Cardiac muscle cell (in vitro differentiated cells and primary cell): Measurements from ENCODE around the gene DEK. TPM values are rescaled to one million over a fixed set of nuclear protein-coding genes. Genes with fewer than 3 reads are reported as not detected.

Source experiments
- DNase-seq, 2 donors: peaks; one replicate each; pipeline versions ENCODE4 v3.0.0 to v3.0.0-alpha.2; 2010 to 2017; ENCODE audit warnings: low read depth in 1 of 2, low spot score in 1 of 2
- H3K27ac ChIP-seq: fragments of 200-600 bp; sonication (generic); 2 replicates; pipeline ENCODE4 v1.5.1; 2016
- H3K27me3 ChIP-seq: fragments of 200-600 bp; sonication (generic); 2 replicates; pipeline ENCODE4 v1.6.0; 2016; ENCODE audit warnings: control low read depth
- H3K36me3 ChIP-seq: fragments of 200-600 bp; sonication (generic); 2 replicates; pipeline ENCODE4 v1.5.1; 2016; ENCODE audit warnings: control low read depth
- H3K4me1 ChIP-seq: fragments of 200-600 bp; sonication (generic); 2 replicates; pipeline ENCODE4 v1.8.1; 2017; ENCODE audit warnings: low read depth, mild to moderate bottlenecking, mixed run types
- H3K4me3 ChIP-seq: fragments of 200-600 bp; sonication (generic); 2 replicates; pipeline ENCODE4 v1.5.1; 2016; ENCODE audit warnings: mild to moderate bottlenecking
- H3K9me3 ChIP-seq: fragments of 200-600 bp; sonication (generic); 2 replicates; pipeline ENCODE4 v1.5.1; 2017; ENCODE audit warnings: low read depth, mild to moderate bottlenecking, control low read depth
- CTCF ChIP-seq: IDR thresholded peaks from 2 replicates; pipeline ENCODE4 v1.5.1; 2012; ENCODE audit warnings: low read depth, mild to moderate bottlenecking, low read length
- polyA plus RNA-seq: library from polyadenylated mRNA; unstranded; fragments of >200 nt; fragmentation: Nextera tagmentation; extraction: Ambion mirVana; gene quantifications from 2 replicates; pipeline ENCODE4 v1.2.1, GENCODE V29; 2016
- total RNA-seq: library from RNA; depleted of rRNA; stranded (reverse); fragments of >200 nt; gene quantifications from 2 replicates; pipeline ENCODE4 v1.2.3, GENCODE V29; 2016

The DEK gene
- total and polyA plus RNA-seq, 2 experiments from 2014 or later, result 80.8 to 128 TPM

- Histone ChIP-seq H3K9me3 (no peaks in the 10 kb centered on the region), H3K27me3 (no peaks in the 10 kb centered on the region), H3K4me1 (peaks cover 6% of the 10 kb centered on the region), H3K36me3 (peaks cover 20% of the 10 kb centered on the region), H3K4me3 (no peak overlapping the region), H3K27ac (no peak overlapping the region)
- TF ChIP-seq CTCF, result no peak
- peak in 1 of 2 donors; percentile 54 for DNase-seq
These were observed 44.7 kb downstream of the DEK start for GRCh38 chr6:18219591-18219990.

- no peak overlapping the region for H3K27ac ChIP-seq
These were observed 46.1 kb downstream of the DEK start for GRCh38 chr6:18218233-18218632.

GRCh38 chr6:18216411-18216810 lies 47.9 kb downstream of the DEK start:
- Histone ChIP-seq H3K4me3 (no peak overlapping the region), H3K36me3 (no peaks in the 10 kb centered on the region), H3K9me3 (no peaks in the 10 kb centered on the region), H3K27me3 (no peaks in the 10 kb centered on the region), H3K27ac (no peak overlapping the region), H3K4me1 (peaks cover 16% of the 10 kb centered on the region)
- DNase-seq, result peak in 1 of 2 donors; percentile 26
- no peak for TF ChIP-seq CTCF

More at GRCh38 chr6:18218233-18218632, 46.1 kb downstream of the DEK start:
- DNase-seq, result no peak
- H3K27me3 ChIP-seq, result no peaks in the 10 kb centered on the region
- peaks cover 16% of the 10 kb centered on the region for H3K4me1 ChIP-seq
- no peaks in the 10 kb centered on the region for H3K9me3 ChIP-seq
- H3K4me3 ChIP-seq, result no peak overlapping the region
- no peak for TF ChIP-seq CTCF
- H3K36me3 ChIP-seq, result peaks cover 9% of the 10 kb centered on the region

GRCh38 chr6:18215436-18215835 lies 48.9 kb downstream of the DEK start:
- Histone ChIP-seq H3K36me3 (no peaks in the 10 kb centered on the region), H3K27ac (no peak overlapping the region), H3K4me1 (peaks cover 16% of the 10 kb centered on the region), H3K9me3 (no peaks in the 10 kb centered on the region), H3K27me3 (no peaks in the 10 kb centered on the region), H3K4me3 (no peak overlapping the region)
- DNase-seq, result no peak
- TF ChIP-seq CTCF, result no peak

- peak in 1 of 2 donors; percentile 34 for DNase-seq
- peak overlapping the region; percentile 6 for H3K27ac ChIP-seq
- peaks cover 19% of the 10 kb centered on the region for H3K4me1 ChIP-seq
- H3K27me3 ChIP-seq, result no peaks in the 10 kb centered on the region
- no peak for TF ChIP-seq CTCF
- no peaks in the 10 kb centered on the region for H3K9me3 ChIP-seq
- H3K36me3 ChIP-seq, result no peaks in the 10 kb centered on the region
- no peak overlapping the region for H3K4me3 ChIP-seq
These were observed 50.3 kb downstream of the DEK start for GRCh38 chr6:18214003-18214402.

GRCh38 chr6:18213439-18213838 lies 50.9 kb downstream of the DEK start:
- no peak for TF ChIP-seq CTCF
- no peaks in the 10 kb centered on the region for H3K36me3 ChIP-seq

More at GRCh38 chr6:18213439-18213838, 50.9 kb downstream of the DEK start:
- Histone ChIP-seq H3K4me1 (peaks cover 19% of the 10 kb centered on the region), H3K27me3 (no peaks in the 10 kb centered on the region), H3K9me3 (no peaks in the 10 kb centered on the region), H3K4me3 (no peak overlapping the region), H3K27ac (peak overlapping the region; percentile 6)
- DNase-seq, result no peak
